B cell (primary cell): ENCODE data around the gene BMERB1.

Experiments used
- EZH2 ChIP-seq: IDR thresholded peaks from 2 replicates; pipeline ENCODE4 v1.6.1; 2012; ENCODE audit warnings: borderline replicate concordance, low read depth, mild to moderate bottlenecking, moderate library complexity, low read length; ENCODE audit not compliant: insufficient read depth, poor library complexity, severe bottlenecking
- TF ChIP-seq, protein P1 (sequence below): fragments of 200-600 bp; IDR thresholded peaks from one replicate; pipeline ENCODE4 v1.8.0; 2022; ENCODE audit warnings: antibody characterized with exemption, mild to moderate bottlenecking

DNA sequence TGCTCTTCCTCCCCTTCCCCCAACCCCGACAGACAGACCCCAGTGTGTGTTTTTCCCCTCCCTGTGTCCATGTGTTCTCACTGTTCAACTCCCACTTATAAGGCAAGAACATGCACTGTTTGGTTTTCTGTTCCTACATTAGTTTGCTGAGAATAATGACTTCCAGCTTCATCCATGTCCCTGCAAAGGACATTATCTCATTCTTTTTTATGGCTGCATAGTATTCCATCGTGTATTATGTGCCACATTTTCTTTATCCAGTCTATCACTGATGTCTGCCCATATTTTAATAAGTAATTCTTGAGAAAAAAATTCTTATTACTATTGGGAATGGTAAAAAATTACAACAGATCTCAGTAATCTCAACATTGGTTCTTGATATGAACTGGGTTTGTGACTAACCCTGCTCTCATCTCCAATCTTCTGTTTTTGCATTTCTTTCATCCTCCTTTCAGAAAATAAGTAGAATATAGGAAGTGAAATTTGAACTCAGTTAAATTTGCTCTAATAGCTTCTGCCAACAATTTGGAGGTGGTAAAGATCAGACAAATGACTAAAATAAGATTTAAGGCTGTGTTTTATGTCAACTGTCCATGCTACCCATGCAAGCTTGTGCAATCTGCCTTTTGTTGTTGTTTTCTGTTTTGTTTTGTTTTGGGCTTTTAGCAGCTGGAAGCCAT is 197.5 kb downstream of the BMERB1 start:
- TF ChIP-seq, protein P1, sequence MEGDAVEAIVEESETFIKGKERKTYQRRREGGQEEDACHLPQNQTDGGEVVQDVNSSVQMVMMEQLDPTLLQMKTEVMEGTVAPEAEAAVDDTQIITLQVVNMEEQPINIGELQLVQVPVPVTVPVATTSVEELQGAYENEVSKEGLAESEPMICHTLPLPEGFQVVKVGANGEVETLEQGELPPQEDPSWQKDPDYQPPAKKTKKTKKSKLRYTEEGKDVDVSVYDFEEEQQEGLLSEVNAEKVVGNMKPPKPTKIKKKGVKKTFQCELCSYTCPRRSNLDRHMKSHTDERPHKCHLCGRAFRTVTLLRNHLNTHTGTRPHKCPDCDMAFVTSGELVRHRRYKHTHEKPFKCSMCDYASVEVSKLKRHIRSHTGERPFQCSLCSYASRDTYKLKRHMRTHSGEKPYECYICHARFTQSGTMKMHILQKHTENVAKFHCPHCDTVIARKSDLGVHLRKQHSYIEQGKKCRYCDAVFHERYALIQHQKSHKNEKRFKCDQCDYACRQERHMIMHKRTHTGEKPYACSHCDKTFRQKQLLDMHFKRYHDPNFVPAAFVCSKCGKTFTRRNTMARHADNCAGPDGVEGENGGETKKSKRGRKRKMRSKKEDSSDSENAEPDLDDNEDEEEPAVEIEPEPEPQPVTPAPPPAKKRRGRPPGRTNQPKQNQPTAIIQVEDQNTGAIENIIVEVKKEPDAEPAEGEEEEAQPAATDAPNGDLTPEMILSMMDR, result no peak
- no peak for TF ChIP-seq EZH2
